Measurements from ENCODE around the gene ITK.

DNA sequence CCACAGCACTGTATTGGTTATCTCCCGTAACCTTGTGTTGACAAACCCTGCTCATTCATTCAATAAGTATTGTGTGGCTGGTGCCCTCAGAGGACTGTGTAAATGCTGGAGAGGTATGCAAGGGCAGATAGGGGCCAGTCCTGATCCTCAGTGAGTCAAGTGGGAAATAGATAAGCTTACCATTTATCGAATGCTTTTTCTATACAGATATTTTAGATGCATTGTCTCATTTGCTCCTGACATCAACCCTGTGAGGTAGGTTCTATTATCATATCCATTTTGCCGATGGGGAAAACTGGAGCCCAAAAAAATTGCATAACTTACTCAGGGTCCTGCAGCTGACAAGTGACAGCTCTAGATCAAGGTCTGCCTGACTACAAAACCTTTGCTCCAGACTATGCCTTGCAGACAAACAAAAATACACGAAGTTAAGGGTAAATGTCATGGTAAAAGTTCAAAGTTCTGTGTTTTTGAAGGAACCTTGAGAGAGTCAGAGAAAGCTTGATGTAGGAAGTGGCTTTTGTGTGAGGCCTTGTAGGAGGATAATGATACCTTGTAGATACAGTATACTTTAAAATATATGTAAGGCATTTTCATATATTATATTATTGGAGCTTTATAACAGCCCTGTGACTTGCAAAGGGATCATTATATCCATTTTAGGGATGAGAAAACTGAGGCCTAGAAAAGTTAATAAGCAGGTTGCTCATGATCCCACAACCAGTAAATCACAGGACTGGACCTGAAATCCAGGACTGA is 107.9 kb downstream of the ITK start:
- TF ChIP-seq POLR2AphosphoS5 (IDR thresholded peaks at IDR 0.05; ENCODE audit: borderline replicate concordance, low read depth, low read length), result no peak
- no peak for TF ChIP-seq EZH2 (IDR thresholded peaks at IDR 0.05)
